ENCODE measurements around the gene ENTPD2.
"Not testable (repeated sequence)": the region's sequence is repeated elsewhere in the genome, so short reads cannot be mapped to it uniquely, and the experiment has no call there.

ENTPD2 gene

GRCh38 chr9:137063311-137064026 is 9.6 kb upstream of the ENTPD2 start:
- TF ChIP-seq FOXM1 (IDR thresholded peaks at IDR 0.05; ENCODE audit: borderline replicate concordance) (no peak), LEF1 (IDR thresholded peaks at IDR 0.05; ENCODE audit: borderline replicate concordance) (no peak), PKNOX1 (IDR thresholded peaks at IDR 0.05) (no peak), NFRKB (IDR thresholded peaks at IDR 0.05) (no peak), TARDBP (IDR thresholded peaks at IDR 0.05) (no peak)
- no peak for DNase-seq (ENCODE audit: extremely low spot score)
- POLR2A ChIA-PET: interaction anchor here (0.9 kb wide), 1 partner anchor 15 kb away, joined by 5 read pairs; no protein-coding TSS in a partner anchor
- CTCF ChIA-PET: interaction anchor here (0.6 to 1.2 kb wide), 12 partner anchors 8 to 275 kb away, joined by 3 to 9 read pairs (median 4); partner anchors contain the start of genes MAN1B1, NPDC1 and UAP1L1

- DNase-seq (ENCODE audit: extremely low spot score); CTCF ChIA-PET; POLR2A ChIA-PET: not testable (repeated sequence)
Observed at GRCh38 chr9:137062798-137063197, 8.9 kb upstream of the ENTPD2 start.

GRCh38 chr9:137062384-137062783 is 8.5 kb upstream of the ENTPD2 start:
- no peak for DNase-seq (ENCODE audit: extremely low spot score)
- ChIA-PET CTCF (no interaction called here), POLR2A (no interaction called here)
- no peak for TF ChIP-seq SUZ12 (IDR thresholded peaks at IDR 0.05)
- no peak for TF ChIP-seq FOXK2 (IDR thresholded peaks at IDR 0.05)
- TF ChIP-seq BHLHE40 (IDR thresholded peaks at IDR 0.05; ENCODE audit: borderline replicate concordance): no peak

GRCh38 chr9:137058521-137059234 is 4.8 kb upstream of the ENTPD2 start:
- no peak for DNase-seq (ENCODE audit: extremely low spot score)
- ChIA-PET POLR2A (interaction anchor here (0.8 kb wide), 2 partner anchors 11 to 67 kb away, joined by 3 read pairs; partner anchors contain the start of gene SAPCD2), CTCF (interaction anchor here (1.0 to 1.2 kb wide), 2 partner anchors 9 to 12 kb away, joined by 3 to 8 read pairs; partner anchors contain the start of gene SAPCD2)
- TF ChIP-seq HDGF (IDR thresholded peaks at IDR 0.05; ENCODE audit: borderline replicate concordance) (no peak), FOXM1 (IDR thresholded peaks at IDR 0.05; ENCODE audit: borderline replicate concordance) (no peak), FOXK2 (IDR thresholded peaks at IDR 0.05) (no peak)

GRCh38 chr9:137057545-137057944 is 3.7 kb upstream of the ENTPD2 start:
- ChIA-PET POLR2A (interaction anchor here (0.8 to 2.3 kb wide), 2 partner anchors 13 to 29 kb away, joined by 3 to 8 read pairs; partner anchors contain the start of genes MAN1B1 and SAPCD2), CTCF (interaction anchor here (1.2 kb wide), 1 partner anchor 13 kb away, joined by 8 read pairs; the partner anchor contains the start of gene SAPCD2)
- no peak for DNase-seq (ENCODE audit: extremely low spot score)
- TF ChIP-seq PKNOX1 (IDR thresholded peaks at IDR 0.05): no peak
- no peak for TF ChIP-seq SUZ12 (IDR thresholded peaks at IDR 0.05)
- no peak for TF ChIP-seq NFRKB (IDR thresholded peaks at IDR 0.05)
- no peak for TF ChIP-seq TARDBP (IDR thresholded peaks at IDR 0.05)
- no peak for TF ChIP-seq ELF4 (IDR thresholded peaks at IDR 0.05)
- TF ChIP-seq BHLHE40 (IDR thresholded peaks at IDR 0.05; ENCODE audit: borderline replicate concordance): no peak
- TF ChIP-seq FOXA1 (IDR thresholded peaks at IDR 0.05): no peak
- no peak for TF ChIP-seq HDGF (IDR thresholded peaks at IDR 0.05; ENCODE audit: borderline replicate concordance)
- TF ChIP-seq CTBP1 (IDR thresholded peaks at IDR 0.05; ENCODE audit: borderline replicate concordance): no peak
- TF ChIP-seq L3MBTL2 (conservative IDR thresholded peaks at IDR 0.05): no peak
- TF ChIP-seq SP1 (IDR thresholded peaks at IDR 0.05): no peak
- TF ChIP-seq ZNF384 (IDR thresholded peaks at IDR 0.05): no peak
- TF ChIP-seq ARNT (IDR thresholded peaks at IDR 0.05): no peak
- TF ChIP-seq FOXK2 (IDR thresholded peaks at IDR 0.05): no peak
- TF ChIP-seq FOXM1 (IDR thresholded peaks at IDR 0.05; ENCODE audit: borderline replicate concordance): no peak
- TF ChIP-seq LEF1 (IDR thresholded peaks at IDR 0.05; ENCODE audit: borderline replicate concordance): no peak

GRCh38 chr9:137056739-137057415 is 3.0 kb upstream of the ENTPD2 start:
- DNase-seq (ENCODE audit: extremely low spot score): no peak
- TF ChIP-seq ELF4 (IDR thresholded peaks at IDR 0.05) (no peak), NFRKB (IDR thresholded peaks at IDR 0.05) (no peak), HDGF (IDR thresholded peaks at IDR 0.05; ENCODE audit: borderline replicate concordance) (no peak), LEF1 (IDR thresholded peaks at IDR 0.05; ENCODE audit: borderline replicate concordance) (no peak), CTBP1 (IDR thresholded peaks at IDR 0.05; ENCODE audit: borderline replicate concordance) (no peak), ARNT (IDR thresholded peaks at IDR 0.05) (no peak), FOXK2 (IDR thresholded peaks at IDR 0.05) (no peak), FOXA1 (IDR thresholded peaks at IDR 0.05) (no peak), PKNOX1 (IDR thresholded peaks at IDR 0.05) (no peak), BHLHE40 (IDR thresholded peaks at IDR 0.05; ENCODE audit: borderline replicate concordance) (no peak), FOXM1 (IDR thresholded peaks at IDR 0.05; ENCODE audit: borderline replicate concordance) (no peak), ZNF384 (IDR thresholded peaks at IDR 0.05) (no peak), SUZ12 (IDR thresholded peaks at IDR 0.05) (no peak), TARDBP (IDR thresholded peaks at IDR 0.05) (no peak), SP1 (IDR thresholded peaks at IDR 0.05) (no peak), L3MBTL2 (conservative IDR thresholded peaks at IDR 0.05) (no peak)
- POLR2A ChIA-PET: interaction anchor here (2.3 kb wide), 1 partner anchor 30 kb away, joined by 8 read pairs; the partner anchor contains the start of gene MAN1B1
- CTCF ChIA-PET: interaction anchor here (1.5 to 1.8 kb wide), 2 partner anchors 7 to 10 kb away, joined by 5 to 9 read pairs; no protein-coding TSS in a partner anchor

Measured in HEK293T (cell line).